Measurements from ENCODE around the gene CDC26. TPM values are rescaled to one million over a fixed set of nuclear protein-coding genes. Genes with fewer than 3 reads are reported as not detected.

The CDC26 gene
- total and polyA plus RNA-seq, 10 of the 15 experiments (the other 5 are each of a cell fraction or from before 2014, with no cell fraction given): 28.2 to 156 (median 61.5) TPM

DNA sequence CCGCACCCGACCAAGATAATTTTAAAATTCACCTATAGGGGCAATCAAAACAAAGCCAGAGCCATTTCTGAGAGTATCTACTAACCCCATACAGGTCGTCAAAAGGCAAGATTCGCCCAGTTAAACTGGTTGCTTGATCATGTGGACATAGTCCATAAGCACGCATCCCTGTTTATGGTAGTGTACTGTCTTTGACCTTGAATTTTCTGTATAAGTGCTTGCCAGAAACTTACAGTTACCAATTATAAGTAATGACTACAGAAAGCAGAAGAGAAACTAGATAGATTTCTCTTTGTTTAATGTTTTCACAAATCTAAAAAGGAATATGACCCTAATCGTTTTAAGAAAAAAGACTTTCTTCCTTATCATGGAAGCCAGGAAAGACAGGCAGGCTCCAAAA is 28.4 kb downstream of the CDC26 start:
- ChIA-PET SMC1A (ENCODE audit: uncharacterized antibody, unreplicated experiment) (interaction anchor here (1.6 kb wide), 1 partner anchor 27 kb away, joined by 7 read pairs; no protein-coding TSS in a partner anchor), RAD21 (ENCODE audit: unreplicated experiment) (interaction anchor here (1.6 kb wide), 1 partner anchor 26 kb away, joined by 5 read pairs; the partner anchor contains the start of genes FKBP15 and SLC31A1), CTCF (interaction anchor here (1.3 to 2.2 kb wide), 2 partner anchors 12 to 28 kb away, joined by 3 to 7 read pairs; partner anchors contain the start of genes CDC26 and PRPF4), POLR2A (no interaction called here)
- no TSS peak for BruUV-seq (replicated peaks)
- H3K79me2 ChIP-seq (ENCODE audit: control insufficient read depth, insufficient read depth, low read length): no peaks in the 10 kb centered on the region; the same call in none of the 2 replicates
- H4K20me1 ChIP-seq (ENCODE audit: control insufficient read depth, insufficient read depth): no peaks in the 10 kb centered on the region
- peaks cover 16% of the 10 kb centered on the region for H3K4me1 ChIP-seq (ENCODE audit: control insufficient read depth, insufficient read depth, low read length)
- 62% methylated on average over 6 of the region's 6 CpGs for WGBS (ENCODE audit: insufficient coverage, insufficient replicate concordance, low lambda C conversion rate, missing lambda C conversion rate)
- H3K36me3 ChIP-seq (ENCODE audit: control insufficient read depth in 2 of 2, insufficient read depth in 2 of 2, low read length in 1 of 2): no peaks in the 10 kb centered on the region
- in situ Hi-C loops (cut with MboI) (no loop called here), intact Hi-C loops (cut with micrococcal nuclease; ENCODE audit: unreplicated experiment) (no loop called here)
- H3K27me3 ChIP-seq (replicated peaks in 1 of 2; ENCODE audit: control insufficient read depth in 2 of 2, insufficient read depth in 2 of 2, low read length in 1 of 2): no peaks in the 10 kb centered on the region
- DNase-seq (ENCODE audit: low read depth, low spot score) (no peak), ATAC-seq (peak; percentile 58), FAIRE-seq (peak; percentile 35)
- H3K4me3 ChIP-seq: no peak overlapping the region
- TF ChIP-seq CBX3 (IDR thresholded peaks at IDR 0.05; ENCODE audit: borderline replicate concordance, low read depth) (no peak), IKZF2 (IDR thresholded peaks at IDR 0.05) (peak in 1 of 2 experiments; percentile 11; a peak in 1 of 4 replicates), MTA2 (IDR thresholded peaks at IDR 0.05; ENCODE audit: low read depth) (peak; percentile 68), IRF4 (IDR thresholded peaks at IDR 0.05; ENCODE audit: low read depth, low read length) (no peak), SPI1 (IDR thresholded peaks at IDR 0.05; ENCODE audit: borderline replicate concordance, insufficient read depth, low read depth, low read length) (peak; percentile 56; the same call in 1 of the 2 replicates)
- TF ChIP-seq, protein P1, sequence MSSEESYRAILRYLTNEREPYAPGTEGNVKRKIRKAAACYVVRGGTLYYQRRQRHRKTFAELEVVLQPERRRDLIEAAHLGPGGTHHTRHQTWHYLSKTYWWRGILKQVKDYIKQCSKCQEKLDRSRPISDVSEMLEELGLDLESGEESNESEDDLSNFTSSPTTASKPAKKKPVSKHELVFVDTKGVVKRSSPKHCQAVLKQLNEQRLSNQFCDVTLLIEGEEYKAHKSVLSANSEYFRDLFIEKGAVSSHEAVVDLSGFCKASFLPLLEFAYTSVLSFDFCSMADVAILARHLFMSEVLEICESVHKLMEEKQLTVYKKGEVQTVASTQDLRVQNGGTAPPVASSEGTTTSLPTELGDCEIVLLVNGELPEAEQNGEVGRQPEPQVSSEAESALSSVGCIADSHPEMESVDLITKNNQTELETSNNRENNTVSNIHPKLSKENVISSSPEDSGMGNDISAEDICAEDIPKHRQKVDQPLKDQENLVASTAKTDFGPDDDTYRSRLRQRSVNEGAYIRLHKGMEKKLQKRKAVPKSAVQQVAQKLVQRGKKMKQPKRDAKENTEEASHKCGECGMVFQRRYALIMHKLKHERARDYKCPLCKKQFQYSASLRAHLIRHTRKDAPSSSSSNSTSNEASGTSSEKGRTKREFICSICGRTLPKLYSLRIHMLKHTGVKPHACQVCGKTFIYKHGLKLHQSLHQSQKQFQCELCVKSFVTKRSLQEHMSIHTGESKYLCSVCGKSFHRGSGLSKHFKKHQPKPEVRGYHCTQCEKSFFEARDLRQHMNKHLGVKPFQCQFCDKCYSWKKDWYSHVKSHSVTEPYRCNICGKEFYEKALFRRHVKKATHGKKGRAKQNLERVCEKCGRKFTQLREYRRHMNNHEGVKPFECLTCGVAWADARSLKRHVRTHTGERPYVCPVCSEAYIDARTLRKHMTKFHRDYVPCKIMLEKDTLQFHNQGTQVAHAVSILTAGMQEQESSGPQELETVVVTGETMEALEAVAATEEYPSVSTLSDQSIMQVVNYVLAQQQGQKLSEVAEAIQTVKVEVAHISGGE (CRISPR knock-in tag; IDR thresholded peaks at IDR 0.05): no peak
- no peaks in the 10 kb centered on the region for H3K9me3 ChIP-seq (replicated peaks; ENCODE audit: control insufficient read depth, insufficient read depth, low read length)
- H3K27ac ChIP-seq (ENCODE audit: control insufficient read depth, insufficient read depth): no peak overlapping the region
- no peak overlapping the region for H3K4me2 ChIP-seq (ENCODE audit: control insufficient read depth, insufficient read depth)
- H2AFZ ChIP-seq (ENCODE audit: control insufficient read depth, low read depth, low read length): no peak overlapping the region
- no peak overlapping the region for H3K9ac ChIP-seq (ENCODE audit: control insufficient read depth, insufficient read depth, low read length)

Measured in GM12878 (cell line).